Measurements from ENCODE around the gene BTNL3.
A peak's percentile ranks its signal among the peaks of the same experiment; 100 is the strongest.
"Not testable (repeated sequence)": the region's sequence is repeated elsewhere in the genome, so short reads cannot be mapped to it uniquely, and the experiment has no call there.

The BTNL3 gene

GRCh38 chr5:180988592-180988991, at the start of gene BTNL3:
BTNL3 (plus strand) TSS chr5:180988846; CDS start chr5:180989029, 183 bp downstream.
- no peak for DNase-seq (ENCODE audit: low spot score)

- no peak for DNase-seq (ENCODE audit: low spot score)
These were observed 38.2 kb upstream of the BTNL3 start for GRCh38 chr5:180950291-180950949.

GRCh38 chr5:180959661-180960060, 29.0 kb upstream of the BTNL3 start:
- no peak for DNase-seq (ENCODE audit: low spot score)

GRCh38 chr5:180960209-180960608, 28.4 kb upstream of the BTNL3 start:
- no peak for DNase-seq (ENCODE audit: low spot score)

- DNase-seq (ENCODE audit: low spot score): no peak
These were observed 19.2 kb upstream of the BTNL3 start for GRCh38 chr5:180969406-180969805.

GRCh38 chr5:180970336-180970735, 18.3 kb upstream of the BTNL3 start:
- DNase-seq (ENCODE audit: low spot score): no peak

GRCh38 chr5:180970875-180971274, 17.8 kb upstream of the BTNL3 start:
- no peak for DNase-seq (ENCODE audit: low spot score)

GRCh38 chr5:180974612-180975315, 13.9 kb upstream of the BTNL3 start:
- no peak for DNase-seq (ENCODE audit: low spot score)

GRCh38 chr5:180975338-180975737, 13.3 kb upstream of the BTNL3 start:
- DNase-seq (ENCODE audit: low spot score): no peak

GRCh38 chr5:180976518-180976917, 12.1 kb upstream of the BTNL3 start:
- no peak for DNase-seq (ENCODE audit: low spot score)

GRCh38 chr5:180977852-180978251, 10.8 kb upstream of the BTNL3 start:
- no peak for DNase-seq (ENCODE audit: low spot score)

GRCh38 chr5:180982008-180982741, 6.5 kb upstream of the BTNL3 start:
- DNase-seq (ENCODE audit: low spot score): no peak

- no peak for DNase-seq (ENCODE audit: low spot score)
These were observed 630 bp upstream of the BTNL3 start for GRCh38 chr5:180988016-180988415.

- no peak for DNase-seq (ENCODE audit: low spot score)
These were observed 1.6 kb downstream of the BTNL3 start for GRCh38 chr5:180990086-180990881.

GRCh38 chr5:180990882-180991242, 2.2 kb downstream of the BTNL3 start:
- DNase-seq (ENCODE audit: low spot score): no peak

GRCh38 chr5:181001947-181002346, 13.3 kb downstream of the BTNL3 start:
- no peak for DNase-seq (ENCODE audit: low spot score)

GRCh38 chr5:181005791-181006190, 17.1 kb downstream of the BTNL3 start:
- no peak for DNase-seq (ENCODE audit: low spot score)

- peak; percentile 1 for DNase-seq (ENCODE audit: low spot score)
These were observed 19.5 kb downstream of the BTNL3 start for GRCh38 chr5:181008136-181008535.

GRCh38 chr5:181010018-181010417, 21.4 kb downstream of the BTNL3 start:
- DNase-seq (ENCODE audit: low spot score): not testable (repeated sequence)

- DNase-seq (ENCODE audit: low spot score): not testable (repeated sequence)
These were observed 26.0 kb downstream of the BTNL3 start for GRCh38 chr5:181014654-181015053.

- DNase-seq (ENCODE audit: low spot score): peak; percentile 1
These were observed 28.8 kb downstream of the BTNL3 start for GRCh38 chr5:181017448-181017847.

- peak; percentile 2 for DNase-seq (ENCODE audit: low spot score)
These were observed 32.0 kb downstream of the BTNL3 start for GRCh38 chr5:181020688-181021087.

All from hematopoietic multipotent progenitor cell treated with erythropoietin and hydrocortisone succinate and interleukin-3 and kit ligand, for 17 days (in vitro differentiated cells).